ENCODE measurements around the gene DCST1.

Gene DCST1

GRCh38 chr1:155080312-155081228 lies 46.9 kb downstream of the DCST1 start:
- TF ChIP-seq GABPA (IDR thresholded peaks at IDR 0.05; ENCODE audit: low read depth), result no peak
- TF ChIP-seq POLR2AphosphoS5 (IDR thresholded peaks at IDR 0.05; ENCODE audit: low read depth), result no peak
- no peak for DNase-seq (ENCODE audit: low read depth in 1 of 2, low spot score in 1 of 2)
- no peak overlapping the region for H3K27ac ChIP-seq (replicated peaks)
- H3K27me3 ChIP-seq (ENCODE audit: insufficient read depth, poor library complexity, severe bottlenecking), result peaks cover 47% of the 10 kb centered on the region
- H3K4me3 ChIP-seq (replicated peaks; ENCODE audit: insufficient read depth, low read length), result no peak overlapping the region

DNA sequence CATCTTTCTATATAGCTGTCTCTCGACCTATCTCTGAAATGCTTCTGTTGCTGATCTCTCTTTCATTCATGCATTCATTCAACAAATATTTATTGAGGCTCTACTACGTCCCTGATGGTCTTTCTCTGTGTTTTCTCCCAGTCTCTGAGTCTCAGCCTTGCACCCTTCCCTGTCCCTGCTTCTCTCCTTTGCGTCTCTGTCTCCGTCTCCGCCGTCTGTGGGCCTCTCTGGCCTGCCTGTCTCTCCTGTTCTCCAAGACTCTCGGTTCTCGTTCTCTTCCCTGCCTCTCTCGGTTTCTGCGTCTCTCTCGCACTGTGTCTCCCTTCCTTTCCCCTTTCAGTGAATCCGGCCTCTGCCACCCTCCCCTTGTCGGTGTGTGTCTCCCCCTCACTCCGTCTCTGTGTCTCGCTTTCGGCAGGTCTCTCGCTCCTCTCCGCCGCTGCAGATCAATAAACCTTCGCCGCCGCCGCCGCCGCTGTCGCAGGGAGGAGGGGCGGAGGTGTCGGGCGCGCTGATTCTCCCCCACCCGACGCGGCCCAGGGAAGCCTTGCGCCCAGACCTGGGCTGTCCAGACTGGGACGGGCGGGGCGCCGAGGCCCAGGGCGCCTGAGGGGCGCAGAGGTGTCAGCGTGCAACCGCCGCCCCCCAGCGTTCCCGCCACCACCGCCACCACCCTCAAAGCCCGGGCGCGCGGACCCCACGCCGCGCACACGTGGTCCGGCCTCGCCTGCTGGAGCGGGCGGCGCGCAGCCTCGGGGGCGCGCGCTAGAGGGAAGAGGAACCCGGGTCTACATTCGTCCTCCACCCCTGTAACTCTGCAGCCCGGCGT lies 48.1 kb downstream of the DCST1 start:
- Histone ChIP-seq H3K4me3 (replicated peaks; ENCODE audit: insufficient read depth, low read length) (no peak overlapping the region; the same call in 1 of the 2 replicates), H3K27me3 (ENCODE audit: insufficient read depth, poor library complexity, severe bottlenecking) (peaks cover 47% of the 10 kb centered on the region), H3K27ac (replicated peaks) (no peak overlapping the region)
- TF ChIP-seq GABPA (IDR thresholded peaks at IDR 0.05; ENCODE audit: low read depth) (no peak), SPI1 (IDR thresholded peaks at IDR 0.05; ENCODE audit: borderline replicate concordance, low read depth) (no peak), CTCF (IDR thresholded peaks at IDR 0.05; ENCODE audit: insufficient read depth, low read length) (no peak), POLR2AphosphoS5 (IDR thresholded peaks at IDR 0.05; ENCODE audit: low read depth) (no peak)
- TF ChIP-seq, protein P1, sequence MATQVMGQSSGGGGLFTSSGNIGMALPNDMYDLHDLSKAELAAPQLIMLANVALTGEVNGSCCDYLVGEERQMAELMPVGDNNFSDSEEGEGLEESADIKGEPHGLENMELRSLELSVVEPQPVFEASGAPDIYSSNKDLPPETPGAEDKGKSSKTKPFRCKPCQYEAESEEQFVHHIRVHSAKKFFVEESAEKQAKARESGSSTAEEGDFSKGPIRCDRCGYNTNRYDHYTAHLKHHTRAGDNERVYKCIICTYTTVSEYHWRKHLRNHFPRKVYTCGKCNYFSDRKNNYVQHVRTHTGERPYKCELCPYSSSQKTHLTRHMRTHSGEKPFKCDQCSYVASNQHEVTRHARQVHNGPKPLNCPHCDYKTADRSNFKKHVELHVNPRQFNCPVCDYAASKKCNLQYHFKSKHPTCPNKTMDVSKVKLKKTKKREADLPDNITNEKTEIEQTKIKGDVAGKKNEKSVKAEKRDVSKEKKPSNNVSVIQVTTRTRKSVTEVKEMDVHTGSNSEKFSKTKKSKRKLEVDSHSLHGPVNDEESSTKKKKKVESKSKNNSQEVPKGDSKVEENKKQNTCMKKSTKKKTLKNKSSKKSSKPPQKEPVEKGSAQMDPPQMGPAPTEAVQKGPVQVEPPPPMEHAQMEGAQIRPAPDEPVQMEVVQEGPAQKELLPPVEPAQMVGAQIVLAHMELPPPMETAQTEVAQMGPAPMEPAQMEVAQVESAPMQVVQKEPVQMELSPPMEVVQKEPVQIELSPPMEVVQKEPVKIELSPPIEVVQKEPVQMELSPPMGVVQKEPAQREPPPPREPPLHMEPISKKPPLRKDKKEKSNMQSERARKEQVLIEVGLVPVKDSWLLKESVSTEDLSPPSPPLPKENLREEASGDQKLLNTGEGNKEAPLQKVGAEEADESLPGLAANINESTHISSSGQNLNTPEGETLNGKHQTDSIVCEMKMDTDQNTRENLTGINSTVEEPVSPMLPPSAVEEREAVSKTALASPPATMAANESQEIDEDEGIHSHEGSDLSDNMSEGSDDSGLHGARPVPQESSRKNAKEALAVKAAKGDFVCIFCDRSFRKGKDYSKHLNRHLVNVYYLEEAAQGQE (IDR thresholded peaks at IDR 0.05; ENCODE audit: insufficient replicate concordance, low read depth), result no peak
- no peak for DNase-seq (ENCODE audit: low read depth in 1 of 2, low spot score in 1 of 2)

GRCh38 chr1:155082301-155083051 lies 48.9 kb downstream of the DCST1 start:
- Histone ChIP-seq H3K4me3 (replicated peaks; ENCODE audit: insufficient read depth, low read length) (no peak overlapping the region; the same call in 1 of the 2 replicates), H3K27ac (replicated peaks) (no peak overlapping the region), H3K27me3 (ENCODE audit: insufficient read depth, poor library complexity, severe bottlenecking) (peaks cover 47% of the 10 kb centered on the region)
- no peak for DNase-seq (ENCODE audit: low read depth in 1 of 2, low spot score in 1 of 2)
- no peak for TF ChIP-seq SPI1 (IDR thresholded peaks at IDR 0.05; ENCODE audit: borderline replicate concordance, low read depth)
- TF ChIP-seq GABPA (IDR thresholded peaks at IDR 0.05; ENCODE audit: low read depth), result no peak
- no peak for TF ChIP-seq CTCF (IDR thresholded peaks at IDR 0.05; ENCODE audit: insufficient read depth, low read length)
- TF ChIP-seq POLR2AphosphoS5 (IDR thresholded peaks at IDR 0.05; ENCODE audit: low read depth), result no peak
- TF ChIP-seq, protein P1 (IDR thresholded peaks at IDR 0.05; ENCODE audit: insufficient replicate concordance, low read depth), result no peak
